ENCODE results near the gene ZNF280B.
A peak's percentile ranks its signal among the peaks of the same experiment; 100 is the strongest.

The ZNF280B gene

GRCh38 chr22:22462813-22463567 lies 45.6 kb downstream of the ZNF280B start:
- no peak for DNase-seq
- in situ Hi-C loops (cut with HindIII; ENCODE audit: low pct_ligation_motif_present, low sequenced_read_pairs) = no loop called here
- Histone ChIP-seq H3K36me3 (replicated peaks) (no peaks in the 10 kb centered on the region), H3K27ac (no peak overlapping the region), H3K27me3 (replicated peaks) (peaks cover 13% of the 10 kb centered on the region), H3K4me3 (ENCODE audit: low read depth, low read length) (no peak overlapping the region)
- peak; percentile 40 for TF ChIP-seq CTCF (IDR thresholded peaks at IDR 0.05; ENCODE audit: low read depth, low read length, missing control alignments)

GRCh38 chr22:22461583-22461982 lies 47.0 kb downstream of the ZNF280B start:
- Histone ChIP-seq H3K4me3 (ENCODE audit: low read depth, low read length) (no peak overlapping the region), H3K27me3 (replicated peaks) (peaks cover 12% of the 10 kb centered on the region), H3K36me3 (replicated peaks) (no peaks in the 10 kb centered on the region), H3K27ac (no peak overlapping the region)
- in situ Hi-C loops (cut with HindIII; ENCODE audit: low pct_ligation_motif_present, low sequenced_read_pairs) = no loop called here
- TF ChIP-seq CTCF (IDR thresholded peaks at IDR 0.05; ENCODE audit: low read depth, low read length, missing control alignments) = no peak
- no peak for DNase-seq

- Histone ChIP-seq H3K27ac (no peak overlapping the region), H3K27me3 (replicated peaks) (peaks cover 12% of the 10 kb centered on the region), H3K36me3 (replicated peaks) (no peaks in the 10 kb centered on the region), H3K4me3 (ENCODE audit: low read depth, low read length) (no peak overlapping the region)
- no peak for DNase-seq
- in situ Hi-C loops (cut with HindIII; ENCODE audit: low pct_ligation_motif_present, low sequenced_read_pairs) = no loop called here
- no peak for TF ChIP-seq CTCF (IDR thresholded peaks at IDR 0.05; ENCODE audit: low read depth, low read length, missing control alignments)
Measured at GRCh38 chr22:22461111-22461510, 47.4 kb downstream of the ZNF280B start.

GRCh38 chr22:22460635-22461034 lies 47.9 kb downstream of the ZNF280B start:
- in situ Hi-C loops (cut with HindIII; ENCODE audit: low pct_ligation_motif_present, low sequenced_read_pairs) = no loop called here
- no peak overlapping the region for H3K4me3 ChIP-seq (ENCODE audit: low read depth, low read length)
- TF ChIP-seq CTCF (IDR thresholded peaks at IDR 0.05; ENCODE audit: low read depth, low read length, missing control alignments) = no peak
- H3K27me3 ChIP-seq (replicated peaks) = peaks cover 10% of the 10 kb centered on the region
- H3K27ac ChIP-seq = no peak overlapping the region
- DNase-seq = no peak
- H3K36me3 ChIP-seq (replicated peaks) = no peaks in the 10 kb centered on the region

- no peak overlapping the region for H3K4me3 ChIP-seq (ENCODE audit: low read depth, low read length)
- H3K36me3 ChIP-seq (replicated peaks) = no peaks in the 10 kb centered on the region
- no peak for TF ChIP-seq CTCF (IDR thresholded peaks at IDR 0.05; ENCODE audit: low read depth, low read length, missing control alignments)
- peaks cover 9% of the 10 kb centered on the region for H3K27me3 ChIP-seq (replicated peaks)
- no peak overlapping the region for H3K27ac ChIP-seq
- no peak for DNase-seq
- in situ Hi-C loops (cut with HindIII; ENCODE audit: low pct_ligation_motif_present, low sequenced_read_pairs) = no loop called here
Measured at GRCh38 chr22:22460060-22460459, 48.5 kb downstream of the ZNF280B start.

All from brain microvascular endothelial cell (primary cell).